ENCODE data around the gene SPDYE2.
"Not testable (repeated sequence)": the region's sequence is repeated elsewhere in the genome, so short reads cannot be mapped to it uniquely, and the experiment has no call there.

The SPDYE2 gene

GRCh38 chr7:102606848-102607247 is 55.8 kb downstream of the SPDYE2 start:
- DNase-seq = not testable (repeated sequence)

- DNase-seq = not testable (repeated sequence)
Observed at GRCh38 chr7:102609734-102610133, 58.7 kb downstream of the SPDYE2 start.

- not testable (repeated sequence) for DNase-seq
Observed at GRCh38 chr7:102610441-102610840, 59.4 kb downstream of the SPDYE2 start.

- not testable (repeated sequence) for DNase-seq
Observed at GRCh38 chr7:102611013-102611674, 60.1 kb downstream of the SPDYE2 start.

- DNase-seq = not testable (repeated sequence)
Observed at GRCh38 chr7:102611675-102612325, 60.8 kb downstream of the SPDYE2 start.

All from Kasumi-1 (cell line).